ENCODE data around the gene KIF13A. TPM values are rescaled to one million over a fixed set of nuclear protein-coding genes. Genes with fewer than 3 reads are reported as not detected.

The KIF13A gene
- total RNA-seq, 1 experiment from 2014 or later, result 19.7 TPM

GRCh38 chr6:17883665-17884497 is 103.6 kb downstream of the KIF13A start:
- no TSS peak for BruUV-seq (replicated peaks)
- H3K4me3 ChIP-seq (ENCODE audit: low read depth, low read length, poor library complexity, severe bottlenecking), result no peak overlapping the region
- DNase-seq (ENCODE audit: low spot score), result no peak
- H3K36me3 ChIP-seq (ENCODE audit: insufficient read depth, low read length, poor library complexity, severe bottlenecking), result no peaks in the 10 kb centered on the region
- H3K27ac ChIP-seq (ENCODE audit: low read depth, low read length, poor library complexity, severe bottlenecking), result no peak overlapping the region
- peaks cover 5% of the 10 kb centered on the region for H3K4me1 ChIP-seq (ENCODE audit: insufficient read depth, low read length, poor library complexity, severe bottlenecking)
- H3K27me3 ChIP-seq (replicated peaks; ENCODE audit: insufficient read depth, low read depth, low read length, poor library complexity), result no peaks in the 10 kb centered on the region
- ChIA-PET POLR2A (ENCODE audit: low non-redundant PET) (no interaction called here), CTCF (no interaction called here)
- intact Hi-C loops (cut with micrococcal nuclease; ENCODE audit: unreplicated experiment), result no loop called here
- TF ChIP-seq CTCF (conservative IDR thresholded peaks at IDR 0.05; ENCODE audit: low read depth, low read length) (no peak), EZH2 (IDR thresholded peaks at IDR 0.05; ENCODE audit: borderline replicate concordance, low read depth, low read length, poor library complexity, severe bottlenecking) (no peak)
- H3K9me3 ChIP-seq (ENCODE audit: low read depth, low read length, poor library complexity, severe bottlenecking), result no peaks in the 10 kb centered on the region

GRCh38 chr6:17881085-17881858 is 106.2 kb downstream of the KIF13A start:
- DNase-seq (ENCODE audit: low spot score), result no peak
- Histone ChIP-seq H3K27me3 (replicated peaks; ENCODE audit: insufficient read depth, low read depth, low read length, poor library complexity) (no peaks in the 10 kb centered on the region), H3K9me3 (ENCODE audit: low read depth, low read length, poor library complexity, severe bottlenecking) (no peaks in the 10 kb centered on the region), H3K4me1 (ENCODE audit: insufficient read depth, low read length, poor library complexity, severe bottlenecking) (peaks cover 16% of the 10 kb centered on the region), H3K4me3 (ENCODE audit: low read depth, low read length, poor library complexity, severe bottlenecking) (no peak overlapping the region), H3K36me3 (ENCODE audit: insufficient read depth, low read length, poor library complexity, severe bottlenecking) (no peaks in the 10 kb centered on the region), H3K27ac (ENCODE audit: low read depth, low read length, poor library complexity, severe bottlenecking) (no peak overlapping the region)
- ChIA-PET POLR2A (ENCODE audit: low non-redundant PET) (no interaction called here), CTCF (no interaction called here)
- BruUV-seq (replicated peaks), result no TSS peak
- TF ChIP-seq EZH2 (IDR thresholded peaks at IDR 0.05; ENCODE audit: borderline replicate concordance, low read depth, low read length, poor library complexity, severe bottlenecking), result no peak
- TF ChIP-seq CTCF (conservative IDR thresholded peaks at IDR 0.05; ENCODE audit: low read depth, low read length), result no peak
- intact Hi-C loops (cut with micrococcal nuclease; ENCODE audit: unreplicated experiment), result no loop called here

- TF ChIP-seq EZH2 (IDR thresholded peaks at IDR 0.05; ENCODE audit: borderline replicate concordance, low read depth, low read length, poor library complexity, severe bottlenecking), result no peak
- TF ChIP-seq CTCF (conservative IDR thresholded peaks at IDR 0.05; ENCODE audit: low read depth, low read length), result no peak
- no peak overlapping the region for H3K27ac ChIP-seq (ENCODE audit: low read depth, low read length, poor library complexity, severe bottlenecking)
- POLR2A ChIA-PET (ENCODE audit: low non-redundant PET), result no interaction called here
- no peak for DNase-seq (ENCODE audit: low spot score)
- H3K36me3 ChIP-seq (ENCODE audit: insufficient read depth, low read length, poor library complexity, severe bottlenecking), result no peaks in the 10 kb centered on the region
- H3K27me3 ChIP-seq (replicated peaks; ENCODE audit: insufficient read depth, low read depth, low read length, poor library complexity), result no peaks in the 10 kb centered on the region
- intact Hi-C loops (cut with micrococcal nuclease; ENCODE audit: unreplicated experiment), result no loop called here
- H3K4me3 ChIP-seq (ENCODE audit: low read depth, low read length, poor library complexity, severe bottlenecking), result no peak overlapping the region
- no peaks in the 10 kb centered on the region for H3K9me3 ChIP-seq (ENCODE audit: low read depth, low read length, poor library complexity, severe bottlenecking)
- CTCF ChIA-PET, result no interaction called here
- H3K4me1 ChIP-seq (ENCODE audit: insufficient read depth, low read length, poor library complexity, severe bottlenecking), result peaks cover 16% of the 10 kb centered on the region
- no TSS peak for BruUV-seq (replicated peaks)
Observed at GRCh38 chr6:17879184-17879583, 108.3 kb downstream of the KIF13A start.

Measured in A673 (cell line).